Neutrophil (primary cell): ENCODE data around the gene MDH1.

ENCODE experiments used
- H3K27ac ChIP-seq: fragments of 200-600 bp; sonication (generic); 2 replicates; pipeline ENCODE4 v1.5.1; 2016; ENCODE audit warnings: mild to moderate bottlenecking, moderate library complexity
- H3K27me3 ChIP-seq: fragments of 200-600 bp; sonication (generic); 2 replicates; pipeline ENCODE4 v1.6.0; 2016; ENCODE audit warnings: mild to moderate bottlenecking
- H3K36me3 ChIP-seq: fragments of 200-600 bp; sonication (generic); 2 replicates; pipeline ENCODE4 v1.5.1; 2017
- H3K4me1 ChIP-seq, 2 experiments: fragments of 200-600 bp in 1 of 2; sonication (generic) in 1 of 2; 1 replicate in 1 of 2; 2 replicates in 1 of 2; pipeline versions ENCODE4 v1.5.1 to v1.6.1; 2013 to 2016; ENCODE audit warnings: low read depth in 1 of 2, low read length in 1 of 2, mild to moderate bottlenecking in 1 of 2, moderate library complexity in 1 of 2; ENCODE audit not compliant: control insufficient read depth in 1 of 2, insufficient read depth in 1 of 2
- H3K4me3 ChIP-seq, 2 experiments: fragments of 200-600 bp in 1 of 2; sonication (generic) in 1 of 2; 1 replicate in 1 of 2; 2 replicates in 1 of 2; pipeline ENCODE4 v1.5.1; 2013 to 2016; ENCODE audit warnings: low read depth in 1 of 2, low read length in 1 of 2, mild to moderate bottlenecking in 1 of 2, moderate library complexity in 1 of 2
- H3K9me3 ChIP-seq: fragments of 200-600 bp; sonication (generic); 2 replicates; pipeline ENCODE4 v1.5.1; 2016
- TF ChIP-seq, protein P1 (sequence below): fragments of 200-600 bp; sonication (generic); IDR thresholded peaks from 2 replicates; pipeline ENCODE4 v1.5.1; 2016; ENCODE audit warnings: antibody characterized with exemption

MDH1 gene

GRCh38 chr2:63588385-63589147 is at the start of gene MDH1, which contains the start of gene WDPCP:
TSS of gene MDH1 (plus strand) at chr2:63588963. CDS start at chr2:63589044, 81 bp downstream.
TSS of gene WDPCP (minus strand) at chr2:63588477. CDS start at chr2:63588271, 206 bp downstream.
- peaks cover 31 to 33% of the 10 kb centered on the region in 2 experiments for H3K4me1 ChIP-seq
- TF ChIP-seq, protein P1, sequence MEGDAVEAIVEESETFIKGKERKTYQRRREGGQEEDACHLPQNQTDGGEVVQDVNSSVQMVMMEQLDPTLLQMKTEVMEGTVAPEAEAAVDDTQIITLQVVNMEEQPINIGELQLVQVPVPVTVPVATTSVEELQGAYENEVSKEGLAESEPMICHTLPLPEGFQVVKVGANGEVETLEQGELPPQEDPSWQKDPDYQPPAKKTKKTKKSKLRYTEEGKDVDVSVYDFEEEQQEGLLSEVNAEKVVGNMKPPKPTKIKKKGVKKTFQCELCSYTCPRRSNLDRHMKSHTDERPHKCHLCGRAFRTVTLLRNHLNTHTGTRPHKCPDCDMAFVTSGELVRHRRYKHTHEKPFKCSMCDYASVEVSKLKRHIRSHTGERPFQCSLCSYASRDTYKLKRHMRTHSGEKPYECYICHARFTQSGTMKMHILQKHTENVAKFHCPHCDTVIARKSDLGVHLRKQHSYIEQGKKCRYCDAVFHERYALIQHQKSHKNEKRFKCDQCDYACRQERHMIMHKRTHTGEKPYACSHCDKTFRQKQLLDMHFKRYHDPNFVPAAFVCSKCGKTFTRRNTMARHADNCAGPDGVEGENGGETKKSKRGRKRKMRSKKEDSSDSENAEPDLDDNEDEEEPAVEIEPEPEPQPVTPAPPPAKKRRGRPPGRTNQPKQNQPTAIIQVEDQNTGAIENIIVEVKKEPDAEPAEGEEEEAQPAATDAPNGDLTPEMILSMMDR, result no peak
- H3K27me3 ChIP-seq, result no peaks in the 10 kb centered on the region
- H3K9me3 ChIP-seq, result no peaks in the 10 kb centered on the region
- no peaks in the 10 kb centered on the region for H3K36me3 ChIP-seq
- H3K4me3 ChIP-seq, result peak within 1 kb of the TSS; percentile 76 to 96
- peak within 1 kb of the TSS; percentile 85 for H3K27ac ChIP-seq

DNA sequence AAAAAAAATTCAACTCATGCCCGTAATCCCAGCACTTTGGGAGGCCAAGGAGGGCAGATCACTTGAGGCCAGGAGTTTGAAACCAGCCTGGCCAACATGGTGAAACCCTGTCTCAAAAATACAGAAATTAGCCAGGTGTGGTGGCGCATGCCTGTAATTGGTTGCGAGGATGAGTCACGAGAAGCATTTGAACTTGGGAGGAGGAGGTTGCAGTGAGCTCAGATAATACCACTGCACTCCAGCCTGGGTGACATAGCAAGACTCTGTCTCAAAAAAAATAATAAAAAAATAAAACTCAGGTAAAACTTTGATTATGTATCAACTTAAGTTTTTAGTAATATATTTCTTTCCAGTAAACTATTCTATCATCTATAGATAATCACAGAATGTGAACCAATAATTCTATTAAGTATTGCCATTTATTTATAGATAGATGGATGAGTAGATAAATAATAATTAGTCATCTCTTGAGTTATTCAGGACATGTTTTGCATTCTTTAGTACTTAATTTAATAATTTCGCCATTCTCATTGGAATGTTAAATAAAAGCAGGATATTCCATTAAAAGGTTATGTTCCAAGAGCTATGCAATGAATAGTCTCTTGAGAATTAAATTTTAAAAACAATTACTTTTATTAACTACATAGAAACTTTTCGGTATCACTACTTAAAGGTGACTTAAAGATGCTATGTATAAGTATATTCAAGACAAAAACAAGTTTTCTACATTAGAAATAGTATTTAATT is 49.2 kb upstream of the MDH1 start:
- TF ChIP-seq, protein P1, result no peak
- Histone ChIP-seq H3K9me3 (no peaks in the 10 kb centered on the region), H3K27ac (no peak overlapping the region), H3K36me3 (no peaks in the 10 kb centered on the region), H3K4me1 (no peaks in the 10 kb centered on the region), H3K4me3 (no peak overlapping the region), H3K27me3 (no peaks in the 10 kb centered on the region)

GRCh38 chr2:63544017-63544627 is 44.6 kb upstream of the MDH1 start:
- Histone ChIP-seq H3K27ac (no peak overlapping the region), H3K27me3 (no peaks in the 10 kb centered on the region), H3K4me3 (no peak overlapping the region), H3K4me1 (no peaks in the 10 kb centered on the region), H3K9me3 (no peaks in the 10 kb centered on the region), H3K36me3 (no peaks in the 10 kb centered on the region)
- TF ChIP-seq, protein P1, result no peak

DNA sequence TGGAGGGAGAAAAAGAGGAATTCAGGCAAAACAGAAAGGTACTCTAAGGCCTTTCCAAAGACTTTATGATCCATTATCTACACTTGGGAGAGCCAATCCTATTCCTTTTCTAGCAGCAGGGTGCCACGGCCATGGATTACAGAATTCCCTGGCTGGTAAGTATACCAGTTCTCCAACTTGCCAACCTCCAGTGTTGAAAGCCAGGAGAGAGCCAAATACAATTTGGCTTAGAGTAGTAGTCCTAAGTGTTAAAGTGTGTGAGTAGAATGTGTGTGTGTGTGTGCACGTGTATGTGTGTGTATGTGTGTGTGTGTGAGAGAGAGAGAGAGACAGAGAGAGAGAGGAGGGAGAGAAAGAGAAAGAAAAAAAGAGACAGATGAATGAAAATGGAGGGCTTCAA is 43.7 kb upstream of the MDH1 start:
- no peak overlapping the region for H3K4me3 ChIP-seq
- H3K27ac ChIP-seq, result no peak overlapping the region
- no peaks in the 10 kb centered on the region for H3K36me3 ChIP-seq

DNA sequence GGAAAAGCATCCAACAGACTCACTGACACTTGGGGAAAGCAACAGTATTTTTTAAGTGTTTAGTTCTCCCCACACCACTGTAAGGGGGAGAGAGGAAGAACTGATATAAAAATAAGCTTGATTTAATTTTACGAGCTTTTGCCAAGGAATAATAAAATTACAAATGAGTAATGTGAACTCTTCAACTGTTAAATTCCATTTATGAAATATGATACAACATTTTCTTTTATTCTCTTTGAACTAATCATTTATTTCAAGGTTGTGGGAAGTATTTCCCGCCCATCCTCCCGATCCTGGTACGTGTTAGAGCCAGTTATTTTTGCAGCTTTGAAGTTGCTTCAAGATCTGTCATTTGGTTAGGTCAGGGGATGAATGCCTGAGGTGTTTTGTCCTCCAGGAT is 35.7 kb upstream of the MDH1 start:
- Histone ChIP-seq H3K4me1 (no peaks in the 10 kb centered on the region), H3K4me3 (no peak overlapping the region), H3K36me3 (peaks cover 4% of the 10 kb centered on the region), H3K9me3 (no peaks in the 10 kb centered on the region), H3K27ac (no peak overlapping the region), H3K27me3 (no peaks in the 10 kb centered on the region)
- TF ChIP-seq, protein P1, result no peak

More for the DNA sequence above, 43.7 kb upstream of the MDH1 start:
- Histone ChIP-seq H3K9me3 (no peaks in the 10 kb centered on the region), H3K27me3 (no peaks in the 10 kb centered on the region), H3K4me1 (no peaks in the 10 kb centered on the region)
- TF ChIP-seq, protein P1, result no peak
